Liver (tissue), 9 donors: ENCODE results near the gene CPLX1. TPM values are rescaled to one million over a fixed set of nuclear protein-coding genes. Genes with fewer than 3 reads are reported as not detected.
"Not testable (repeated sequence)": the region's sequence is repeated elsewhere in the genome, so short reads cannot be mapped to it uniquely, and the experiment has no call there.

ENCODE experiments used
- DNase-seq: peaks from one replicate; pipeline ENCODE4 v3.0.0-alpha.2; 2017; ENCODE audit warnings: low spot score
- H3K27ac ChIP-seq, 2 donors: one replicate each; pipeline ENCODE4 v1.7.0; 2013; ENCODE audit warnings: inconsistent platforms in 2 of 2, low read length in 2 of 2, control low read depth in 1 of 2, low read depth in 1 of 2, mild to moderate bottlenecking in 1 of 2
- H3K27me3 ChIP-seq, 4 donors: one replicate each; pipeline versions ENCODE4 v1.6.1 to v1.7.0; 2013; ENCODE audit warnings: low read length in 3 of 4, inconsistent platforms in 1 of 4, mild to moderate bottlenecking in 1 of 4, moderate library complexity in 1 of 4; ENCODE audit not compliant: control insufficient read depth in 4 of 4, insufficient read depth in 4 of 4
- H3K36me3 ChIP-seq, 4 donors: one replicate each; pipeline versions ENCODE4 v1.6.1 to v1.7.0; 2013; ENCODE audit warnings: low read length in 3 of 4, mild to moderate bottlenecking in 3 of 4, low read depth in 1 of 4, moderate library complexity in 1 of 4; ENCODE audit not compliant: control insufficient read depth in 4 of 4, insufficient read depth in 3 of 4
- H3K4me1 ChIP-seq, 4 donors: one replicate each; pipeline versions ENCODE4 v1.6.1 to v1.7.0; 2013; ENCODE audit warnings: low read length in 3 of 4, mild to moderate bottlenecking in 3 of 4, moderate library complexity in 1 of 4; ENCODE audit not compliant: control insufficient read depth in 4 of 4, insufficient read depth in 4 of 4
- H3K4me3 ChIP-seq, 3 donors: one replicate each; pipeline versions ENCODE4 v1.6.1 to v1.7.0; 2013; ENCODE audit warnings: low read length in 3 of 3, control low read depth in 1 of 3, low read depth in 1 of 3, mild to moderate bottlenecking in 1 of 3
- H3K9ac ChIP-seq, 2 donors: one replicate each; pipeline ENCODE4 v1.7.0; 2013; ENCODE audit warnings: low read length in 2 of 2, mild to moderate bottlenecking in 2 of 2, moderate library complexity in 2 of 2, control low read depth in 1 of 2, low read depth in 1 of 2
- H3K9me3 ChIP-seq, 4 donors: one replicate each; pipeline versions ENCODE4 v1.6.1 to v1.7.0; 2013; ENCODE audit warnings: low read length in 3 of 4; ENCODE audit not compliant: control insufficient read depth in 4 of 4
- ATF3 ChIP-seq: IDR thresholded peaks from 2 replicates; pipeline ENCODE4 v1.6.1; 2016; ENCODE audit warnings: antibody characterized with exemption
- CTCF ChIP-seq: fragments of 150-350 bp; IDR thresholded peaks from 2 replicates; pipeline ENCODE4 v1.5.1; 2017; ENCODE audit warnings: improper control_type of control experiment, low read depth, low read length; ENCODE audit not compliant: missing input control
- EGR1 ChIP-seq, 2 donors: IDR thresholded peaks; 2 replicates each; pipeline ENCODE4 v1.6.1; 2016 to 2018; ENCODE audit warnings: antibody characterized with exemption in 2 of 2, low read depth in 2 of 2
- FOXA1 ChIP-seq: IDR thresholded peaks from 2 replicates; pipeline ENCODE4 v1.6.1; 2016; ENCODE audit warnings: antibody characterized with exemption
- FOXA2 ChIP-seq: IDR thresholded peaks from 2 replicates; pipeline ENCODE4 v1.6.1; 2016; ENCODE audit warnings: antibody characterized with exemption
- GABPA ChIP-seq, 2 donors: IDR thresholded peaks in 1 of 2; conservative IDR thresholded peaks in 1 of 2; 2 replicates each; pipeline ENCODE4 v1.6.1; 2016; ENCODE audit warnings: antibody characterized with exemption in 2 of 2, mild to moderate bottlenecking in 1 of 2, moderate library complexity in 1 of 2
- HNF4A ChIP-seq, 2 donors: conservative IDR thresholded peaks; 2 replicates each; pipeline ENCODE4 v1.6.1; 2016; ENCODE audit warnings: antibody characterized with exemption in 2 of 2, mild to moderate bottlenecking in 2 of 2
- HNF4G ChIP-seq: IDR thresholded peaks from 2 replicates; pipeline ENCODE4 v1.6.1; 2016; ENCODE audit warnings: antibody characterized with exemption
- JUND ChIP-seq, 2 donors: IDR thresholded peaks; 2 replicates each; pipeline ENCODE4 v1.6.1; 2016; ENCODE audit warnings: antibody characterized with exemption in 2 of 2
- MAX ChIP-seq: IDR thresholded peaks from 2 replicates; pipeline ENCODE4 v1.6.1; 2016; ENCODE audit warnings: antibody characterized with exemption
- NR2F2 ChIP-seq: IDR thresholded peaks from 2 replicates; pipeline ENCODE4 v1.6.1; 2016; ENCODE audit warnings: antibody characterized with exemption
- RAD21 ChIP-seq, 2 donors: IDR thresholded peaks; 2 replicates each; pipeline ENCODE4 v1.6.1; 2016; ENCODE audit warnings: antibody characterized with exemption in 2 of 2, mild to moderate bottlenecking in 2 of 2
- REST ChIP-seq: IDR thresholded peaks from 2 replicates; pipeline ENCODE4 v1.6.1; 2016; ENCODE audit warnings: antibody characterized with exemption, mild to moderate bottlenecking
- RXRA ChIP-seq, 2 donors: IDR thresholded peaks; 2 replicates each; pipeline ENCODE4 v1.6.1; 2017 to 2018; ENCODE audit warnings: antibody characterized with exemption in 2 of 2, mild to moderate bottlenecking in 1 of 2
- SP1 ChIP-seq: IDR thresholded peaks from 2 replicates; pipeline ENCODE4 v1.6.1; 2018; ENCODE audit warnings: antibody characterized with exemption, mild to moderate bottlenecking
- TAF1 ChIP-seq: conservative IDR thresholded peaks from 2 replicates; pipeline ENCODE4 v1.6.1; 2016; ENCODE audit warnings: antibody characterized with exemption, mild to moderate bottlenecking
- YY1 ChIP-seq: IDR thresholded peaks from 2 replicates; pipeline ENCODE4 v1.6.1; 2016; ENCODE audit warnings: antibody characterized with exemption, mild to moderate bottlenecking
- ZBTB33 ChIP-seq: IDR thresholded peaks from 2 replicates; pipeline ENCODE4 v1.6.1; 2016; ENCODE audit warnings: antibody characterized with exemption
- WGBS: extraction: QIAGEN DNeasy Blood & Tissue Kit; methylation state at CpG from one replicate; pipeline ENCODE4 v1.1.7; 2013; 5-methylcytosine and 5-hydroxymethylcytosine counted together
- polyA plus RNA-seq, 2 donors: library from polyadenylated mRNA; stranded (reverse) in 1 of 2; unstranded in 1 of 2; fragments of 200-250 nt in 1 of 2; fragments of >200 nt in 1 of 2; fragmentation: Nextera tagmentation in 1 of 2; extraction: Ambion mirVana in 1 of 2; gene quantifications; one replicate each; pipeline versions ENCODE4 v1.2.1 to v1.2.3, GENCODE V29; 2013 to 2015
- total RNA-seq, 2 donors: library from RNA; depleted of rRNA; stranded (reverse); fragments of >200 nt; gene quantifications; one replicate each; pipeline ENCODE4 v1.2.3, GENCODE V29; 2014
- donor health status: healthy.
- donor health status: healthy.
- donor health status: healthy.
- donor health status: healthy.
- donor health status: healthy.

The CPLX1 gene
- total and polyA plus RNA-seq, 4 donors, result 0.14 to 2.8 (median 0.80) TPM

- not testable (repeated sequence) for H3K9me3 ChIP-seq, DNase-seq, H3K27me3 ChIP-seq, H3K9ac ChIP-seq, H3K4me3 ChIP-seq, H3K4me1 ChIP-seq, H3K27ac ChIP-seq
- 92% methylated on average over 17 of the region's 24 CpGs for WGBS
- peaks cover 2 to 14% (median 8%) of the 10 kb centered on the region in 4 donors for H3K36me3 ChIP-seq
Observed at GRCh38 chr4:759810-760209, 66.1 kb downstream of the CPLX1 start.

- DNase-seq, result no peak
- no peak overlapping the region for H3K27ac ChIP-seq
- 95% methylated on average over 20 of the region's 20 CpGs for WGBS
Observed at GRCh38 chr4:757111-757510, 68.8 kb downstream of the CPLX1 start.

GRCh38 chr4:754221-755120 is 71.5 kb downstream of the CPLX1 start:
- Histone ChIP-seq H3K9me3 (no peaks in the 10 kb centered on the region), H3K9ac (no peak overlapping the region), H3K4me1 (peaks cover 0 to 4% (median 0%) of the 10 kb centered on the region in 4 donors), H3K27ac (no peak overlapping the region), H3K36me3 (peaks cover 0 to 36% (median 2%) of the 10 kb centered on the region in 4 donors), H3K27me3 (no peaks in the 10 kb centered on the region), H3K4me3 (no peak overlapping the region)
- WGBS, result 97% methylated on average over 32 of the region's 32 CpGs
- DNase-seq, result no peak
- TF ChIP-seq MAX (no peak), YY1 (no peak), FOXA2 (no peak), SP1 (no peak), TAF1 (no peak), NR2F2 (no peak), RXRA (IDR thresholded peaks at IDR 0.05) (no peak), FOXA1 (no peak), JUND (IDR thresholded peaks at IDR 0.05) (no peak), GABPA (IDR thresholded peaks at IDR 0.05 in 1 of 2, conservative IDR thresholded peaks at IDR 0.05 in 1 of 2) (no peak), RAD21 (IDR thresholded peaks at IDR 0.05) (no peak), HNF4G (no peak), EGR1 (IDR thresholded peaks at IDR 0.05; ENCODE audit: low read depth in 2 of 2) (no peak), REST (no peak), ATF3 (no peak), CTCF (no peak), HNF4A (conservative IDR thresholded peaks at IDR 0.05) (no peak), ZBTB33 (no peak)

More at GRCh38 chr4:757111-757510, 68.8 kb downstream of the CPLX1 start:
- no peak for TF ChIP-seq FOXA1
- TF ChIP-seq TAF1, result no peak
- no peak for TF ChIP-seq NR2F2
- no peak for TF ChIP-seq HNF4A (conservative IDR thresholded peaks at IDR 0.05)
- H3K36me3 ChIP-seq, result peaks cover 2 to 27% (median 6%) of the 10 kb centered on the region in 4 donors
- H3K9me3 ChIP-seq, result no peaks in the 10 kb centered on the region
- H3K4me3 ChIP-seq, result no peak overlapping the region
- no peaks in the 10 kb centered on the region for H3K4me1 ChIP-seq
- H3K27me3 ChIP-seq, result no peaks in the 10 kb centered on the region
- no peak overlapping the region for H3K9ac ChIP-seq
